ENCODE results near the gene PRM3. TPM values are rescaled to one million over a fixed set of nuclear protein-coding genes. Genes with fewer than 3 reads are reported as not detected.

The PRM3 gene
- total RNA-seq, 1 donor from 2014 or later: not detected

- TF ChIP-seq CTCF (IDR thresholded peaks at IDR 0.05; ENCODE audit: unreplicated experiment): no peak
- DNase-seq (ENCODE audit: low spot score): no peak
- H3K9me3 Mint-ChIP-seq (ENCODE audit: unreplicated experiment): no peaks in the 10 kb centered on the region
- no peaks in the 10 kb centered on the region for H3K4me1 Mint-ChIP-seq (ENCODE audit: unreplicated experiment)
- no peak overlapping the region for H3K27ac Mint-ChIP-seq (ENCODE audit: unreplicated experiment)
- H3K4me3 Mint-ChIP-seq (ENCODE audit: unreplicated experiment): no peak overlapping the region
- H3K36me3 Mint-ChIP-seq (ENCODE audit: low read depth, unreplicated experiment): no peaks in the 10 kb centered on the region
- H3K27me3 Mint-ChIP-seq (ENCODE audit: unreplicated experiment): peaks cover 7% of the 10 kb centered on the region
These were observed 1.5 kb upstream of the PRM3 start for GRCh38 chr16:11274964-11275363.

GRCh38 chr16:11273721-11274324 is 394 bp upstream of the PRM3 start:
- Mint-ChIP-seq H3K36me3 (ENCODE audit: low read depth, unreplicated experiment) (no peaks in the 10 kb centered on the region), H3K4me1 (ENCODE audit: unreplicated experiment) (no peaks in the 10 kb centered on the region), H3K9me3 (ENCODE audit: unreplicated experiment) (no peaks in the 10 kb centered on the region), H3K4me3 (ENCODE audit: unreplicated experiment) (no peak overlapping the region), H3K27me3 (ENCODE audit: unreplicated experiment) (peaks cover 7% of the 10 kb centered on the region), H3K27ac (ENCODE audit: unreplicated experiment) (no peak overlapping the region)
- DNase-seq (ENCODE audit: low spot score): no peak
- no peak for TF ChIP-seq CTCF (IDR thresholded peaks at IDR 0.05; ENCODE audit: unreplicated experiment)

- H3K27me3 Mint-ChIP-seq (ENCODE audit: unreplicated experiment): peaks cover 9% of the 10 kb centered on the region
- no peaks in the 10 kb centered on the region for H3K4me1 Mint-ChIP-seq (ENCODE audit: unreplicated experiment)
- no peak overlapping the region for H3K4me3 Mint-ChIP-seq (ENCODE audit: unreplicated experiment)
- no peak for DNase-seq (ENCODE audit: low spot score)
- no peak for TF ChIP-seq CTCF (IDR thresholded peaks at IDR 0.05; ENCODE audit: unreplicated experiment)
- H3K27ac Mint-ChIP-seq (ENCODE audit: unreplicated experiment): no peak overlapping the region
- H3K9me3 Mint-ChIP-seq (ENCODE audit: unreplicated experiment): no peaks in the 10 kb centered on the region
- H3K36me3 Mint-ChIP-seq (ENCODE audit: low read depth, unreplicated experiment): no peaks in the 10 kb centered on the region
These were observed 945 bp downstream of the PRM3 start for GRCh38 chr16:11272484-11272883.

GRCh38 chr16:11271610-11272009 is 1.8 kb downstream of the PRM3 start:
- no peak for TF ChIP-seq CTCF (IDR thresholded peaks at IDR 0.05; ENCODE audit: unreplicated experiment)
- DNase-seq (ENCODE audit: low spot score): no peak
- no peak overlapping the region for H3K27ac Mint-ChIP-seq (ENCODE audit: unreplicated experiment)

GRCh38 chr16:11270602-11271162 is 2.7 kb downstream of the PRM3 start:
- H3K27me3 Mint-ChIP-seq (ENCODE audit: unreplicated experiment): peaks cover 6% of the 10 kb centered on the region
- DNase-seq (ENCODE audit: low spot score): no peak
- H3K4me1 Mint-ChIP-seq (ENCODE audit: unreplicated experiment): no peaks in the 10 kb centered on the region
- H3K4me3 Mint-ChIP-seq (ENCODE audit: unreplicated experiment): no peak overlapping the region
- no peaks in the 10 kb centered on the region for H3K9me3 Mint-ChIP-seq (ENCODE audit: unreplicated experiment)
- no peak for TF ChIP-seq CTCF (IDR thresholded peaks at IDR 0.05; ENCODE audit: unreplicated experiment)
- H3K36me3 Mint-ChIP-seq (ENCODE audit: low read depth, unreplicated experiment): no peaks in the 10 kb centered on the region
- no peak overlapping the region for H3K27ac Mint-ChIP-seq (ENCODE audit: unreplicated experiment)

More at GRCh38 chr16:11271610-11272009, 1.8 kb downstream of the PRM3 start:
- H3K9me3 Mint-ChIP-seq (ENCODE audit: unreplicated experiment): no peaks in the 10 kb centered on the region
- no peaks in the 10 kb centered on the region for H3K36me3 Mint-ChIP-seq (ENCODE audit: low read depth, unreplicated experiment)
- H3K27me3 Mint-ChIP-seq (ENCODE audit: unreplicated experiment): peaks cover 6% of the 10 kb centered on the region
- H3K4me3 Mint-ChIP-seq (ENCODE audit: unreplicated experiment): no peak overlapping the region
- no peaks in the 10 kb centered on the region for H3K4me1 Mint-ChIP-seq (ENCODE audit: unreplicated experiment)
